ENCODE measurements around the gene TIMP3.

TIMP3 gene

DNA sequence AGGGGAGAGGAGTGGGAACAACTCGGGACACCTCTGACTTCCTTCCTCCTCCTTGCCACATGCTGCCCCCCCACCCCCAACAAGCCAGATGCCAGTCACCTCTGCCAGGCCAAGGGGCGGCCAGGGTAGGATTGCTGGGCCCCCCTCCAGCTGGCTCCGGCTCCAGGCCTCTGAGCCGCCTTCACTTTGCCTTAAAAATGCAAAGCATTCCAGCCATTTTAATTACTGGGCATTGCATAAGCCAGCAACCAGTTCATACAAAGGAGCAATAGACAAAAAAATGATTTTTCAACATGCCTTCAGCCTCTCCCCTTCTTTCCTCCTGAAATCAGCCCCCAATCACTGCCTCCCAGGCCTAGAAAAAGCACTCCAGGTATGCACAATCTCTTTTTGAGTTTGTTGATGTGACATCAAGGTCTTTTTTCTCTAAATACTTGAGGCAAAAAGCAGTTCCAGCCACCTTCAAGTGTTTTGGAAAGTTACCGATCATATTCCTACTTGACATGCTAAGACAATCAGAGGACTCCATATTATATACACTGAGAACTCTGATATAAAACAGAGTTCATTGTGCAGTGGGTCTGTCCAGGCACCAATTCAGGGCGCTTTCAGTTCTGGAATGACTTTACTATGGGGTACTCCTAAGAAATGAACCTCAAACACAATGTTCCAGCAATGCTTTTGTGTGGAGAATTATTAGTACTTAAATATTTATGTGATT, 12.4 kb upstream of the TIMP3 start:
- no peak for DNase-seq

DNA sequence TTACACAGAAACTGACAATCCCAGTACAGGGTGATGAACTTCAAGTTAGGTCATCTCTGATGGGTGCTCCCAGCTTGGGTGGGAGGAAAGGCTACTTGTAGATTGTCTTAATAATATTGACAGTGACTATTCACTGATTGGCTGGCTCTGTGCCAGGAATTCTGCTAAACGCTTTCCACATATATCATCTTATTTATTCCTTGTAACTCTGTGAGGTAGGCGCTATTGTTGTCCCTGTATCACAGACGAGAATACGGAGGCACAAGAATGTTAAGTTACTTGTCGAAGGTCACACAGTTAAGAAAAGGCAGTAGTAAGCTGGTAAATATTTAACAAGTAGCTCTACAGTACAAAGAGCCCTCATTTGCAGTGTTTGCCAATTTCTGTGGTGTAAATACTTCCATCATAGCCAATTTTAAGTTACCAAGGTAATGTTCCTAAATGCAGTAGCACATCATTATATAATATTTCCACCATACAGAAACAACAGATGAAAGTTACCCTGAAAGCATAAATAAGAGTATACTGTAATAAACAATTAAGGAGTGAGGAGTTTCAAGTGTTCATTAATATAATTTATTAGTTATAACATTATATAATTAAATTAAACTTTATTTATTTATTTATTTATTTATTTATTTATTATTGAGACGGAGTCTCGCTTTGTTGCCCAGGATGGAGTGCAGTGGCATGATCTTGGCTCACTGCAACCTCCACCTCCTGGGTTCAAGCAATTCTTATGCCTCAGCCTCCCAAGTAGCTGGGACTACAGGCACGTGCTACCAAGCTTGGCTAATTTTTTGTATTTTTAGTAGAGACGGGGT, 11.5 kb upstream of the TIMP3 start:
- DNase-seq: no peak

- no peak for DNase-seq
Observed at GRCh38 chr22:32791056-32791455, 10.4 kb upstream of the TIMP3 start.

DNA sequence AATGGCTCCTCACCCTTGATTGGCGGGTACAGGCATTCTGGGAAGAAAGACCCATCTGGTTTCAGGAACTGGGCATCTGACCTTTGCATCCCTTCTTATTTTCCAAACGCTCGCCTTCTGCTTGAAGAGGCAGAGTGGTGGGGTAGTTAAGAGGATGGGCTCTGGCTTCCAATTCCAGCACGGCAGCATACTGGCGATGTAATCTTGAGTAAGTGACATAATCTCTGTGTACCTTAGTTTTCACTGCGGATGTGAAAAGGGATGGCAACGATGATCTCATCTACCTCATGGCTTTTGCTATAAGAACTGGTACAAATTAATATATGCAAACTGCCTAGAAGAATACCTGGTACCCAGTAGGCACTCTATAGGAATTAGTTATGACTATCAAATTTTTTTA, 10.0 kb upstream of the TIMP3 start:
- DNase-seq: no peak

DNA sequence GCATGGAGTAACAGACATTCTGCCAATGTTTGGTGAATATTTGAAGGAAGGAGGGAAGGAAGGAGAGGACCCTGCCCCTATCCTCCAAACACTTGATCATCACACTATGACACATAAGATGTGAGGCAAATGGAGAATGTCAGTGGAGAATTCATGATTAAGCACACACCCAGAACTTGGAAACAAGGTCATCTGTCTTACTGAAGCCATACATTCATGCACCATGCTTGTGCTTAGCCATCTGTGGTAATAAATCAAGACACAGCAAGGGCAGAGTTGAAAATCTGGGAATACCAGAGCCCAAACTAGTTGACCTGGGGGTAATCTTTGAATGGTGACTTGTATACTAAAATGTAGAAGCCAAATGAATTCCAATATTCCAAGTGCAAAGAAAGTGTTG, 7.9 kb upstream of the TIMP3 start:
- DNase-seq: no peak

- no peak for DNase-seq
Observed at GRCh38 chr22:32794449-32795213, 6.9 kb upstream of the TIMP3 start.

DNA sequence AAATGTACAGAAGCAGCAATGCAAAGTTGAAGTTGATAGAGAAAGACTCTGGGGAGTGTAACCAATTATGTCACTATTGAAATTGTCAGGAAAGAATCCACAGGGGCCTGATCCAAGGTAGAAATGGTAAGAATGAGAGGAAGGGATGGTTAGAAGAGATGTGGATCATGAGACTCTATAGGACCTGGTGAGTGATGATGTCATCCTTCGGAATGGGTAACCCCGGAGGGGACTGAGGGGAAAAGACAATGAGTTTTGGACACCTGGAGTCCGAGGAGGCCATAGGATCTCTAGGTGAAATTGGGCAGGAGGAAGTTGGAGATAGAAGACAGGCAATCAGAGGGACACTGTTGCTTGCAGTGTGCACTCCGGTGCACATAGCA, 6.3 kb upstream of the TIMP3 start:
- no peak for DNase-seq

- peak; percentile 63 for DNase-seq
Observed at GRCh38 chr22:32796865-32797573, 4.5 kb upstream of the TIMP3 start.

DNA sequence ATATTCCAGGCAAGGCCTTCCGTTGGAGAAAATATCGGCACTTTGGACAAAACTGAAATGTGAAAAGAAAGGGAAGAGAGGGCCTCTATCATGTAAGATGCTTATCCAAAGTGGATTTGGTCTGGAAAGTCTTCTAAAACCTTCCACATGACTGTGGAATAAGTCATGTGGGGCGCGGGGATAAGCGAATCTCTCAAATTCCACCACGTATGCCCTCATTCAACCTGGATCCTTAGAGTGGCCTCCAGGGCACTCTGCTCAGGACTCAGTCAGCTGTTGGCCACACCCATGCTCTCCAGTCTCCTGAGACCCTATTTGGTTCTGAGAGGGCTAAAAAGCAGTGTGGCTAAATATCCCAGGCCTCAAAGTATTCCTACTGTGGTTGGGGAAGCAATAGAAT, 2.0 kb upstream of the TIMP3 start:
- no peak for DNase-seq

DNA sequence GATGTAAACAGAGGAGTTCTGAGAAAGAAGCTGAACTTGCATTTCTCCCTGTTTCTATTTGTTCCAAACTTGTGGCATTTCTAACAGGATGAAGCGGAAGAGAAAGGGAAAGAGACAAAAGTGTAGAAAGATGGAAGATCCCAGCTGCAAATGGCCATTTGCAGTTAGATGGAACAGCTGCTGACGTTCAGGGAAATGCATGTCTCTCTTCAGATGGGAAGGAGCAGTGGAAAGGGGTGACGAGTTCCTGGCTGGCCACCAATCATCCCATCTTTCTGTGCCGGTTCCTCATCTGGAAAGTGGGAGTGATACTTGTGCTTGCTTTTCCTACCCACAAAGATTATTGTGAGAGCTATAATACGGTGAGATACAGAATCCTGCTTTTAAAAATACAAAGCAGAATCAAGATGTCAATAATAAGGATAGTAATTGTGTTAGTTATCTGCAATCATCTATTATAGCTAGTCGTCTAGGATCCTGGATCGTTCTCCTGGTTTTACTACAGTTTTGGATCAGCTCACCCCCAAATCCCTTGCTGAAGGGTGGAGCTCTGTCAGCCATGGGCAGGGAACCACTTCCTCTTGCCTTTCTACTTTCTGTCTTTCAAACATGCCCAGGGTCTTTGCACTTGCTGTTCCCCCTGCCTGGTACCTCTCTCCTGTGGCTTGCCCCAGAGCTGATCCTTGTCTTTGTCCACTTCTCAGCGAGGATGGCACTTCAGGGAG, 1.2 kb upstream of the TIMP3 start:
- DNase-seq: no peak

DNA sequence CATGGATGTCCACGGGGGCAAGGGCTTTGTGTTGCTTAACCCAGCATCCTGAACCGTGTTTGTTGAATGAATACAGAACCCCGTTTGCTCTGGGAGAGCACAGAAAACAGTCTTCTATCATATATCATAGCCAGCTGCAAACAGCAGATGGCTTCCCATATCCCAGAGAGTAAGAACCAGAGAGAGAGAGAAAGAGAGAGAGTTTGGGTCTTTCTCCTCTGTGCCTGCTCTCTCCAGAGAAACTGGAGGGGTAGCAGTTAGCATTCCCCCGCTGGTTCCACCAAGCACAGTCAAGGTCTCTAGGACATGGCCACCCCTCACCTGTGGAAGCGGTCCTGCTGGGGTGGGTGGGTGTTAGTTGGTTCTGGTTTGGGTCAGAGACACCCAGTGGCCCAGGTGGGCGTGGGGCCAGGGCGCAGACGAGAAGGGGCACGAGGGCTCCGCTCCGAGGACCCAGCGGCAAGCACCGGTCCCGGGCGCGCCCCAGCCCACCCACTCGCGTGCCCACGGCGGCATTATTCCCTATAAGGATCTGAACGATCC, 440 bp upstream of the TIMP3 start:
- DNase-seq: no peak

GRCh38 chr22:32802237-32802765, 796 bp downstream of the TIMP3 start:
- no peak for DNase-seq

GRCh38 chr22:32803020-32803737, 1.7 kb downstream of the TIMP3 start:
- DNase-seq: no peak

DNA sequence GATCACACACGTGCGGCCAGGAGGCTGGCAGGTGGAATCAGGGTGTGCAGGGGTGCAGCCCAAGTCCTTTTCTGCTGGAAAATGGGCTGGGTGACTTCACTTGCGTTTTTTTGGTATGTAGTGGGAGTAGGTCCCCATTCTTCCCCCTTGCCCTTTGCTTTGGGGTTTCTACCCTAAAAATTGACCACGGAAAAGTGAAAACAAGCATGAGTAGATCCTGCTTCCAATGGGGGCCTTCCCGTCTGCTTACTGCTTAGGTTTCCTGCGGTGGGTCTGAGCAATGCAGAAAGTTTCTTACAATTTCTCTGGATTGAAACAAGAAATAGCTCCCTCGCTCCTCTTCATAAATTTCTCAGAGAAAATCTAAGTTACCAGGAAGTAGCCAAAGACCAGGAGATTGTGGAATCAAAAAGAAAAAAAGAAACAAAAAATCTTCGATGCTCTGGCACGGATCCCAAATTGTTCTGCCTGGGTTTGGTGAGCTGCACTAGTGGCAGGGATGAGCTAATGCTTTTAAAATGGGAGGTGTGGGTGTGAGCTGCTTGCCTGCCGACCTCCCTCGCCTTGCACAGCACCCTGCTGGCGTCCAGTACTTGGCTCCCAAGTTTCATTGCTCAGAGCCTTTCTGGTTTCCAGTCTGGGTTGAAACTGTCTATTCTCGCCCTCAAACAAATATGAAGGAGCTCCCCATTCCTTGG, 2.4 kb downstream of the TIMP3 start:
- no peak for DNase-seq

- no peak for DNase-seq
Observed at GRCh38 chr22:32804531-32805360, 3.2 kb downstream of the TIMP3 start.

GRCh38 chr22:32805361-32805881, 3.9 kb downstream of the TIMP3 start:
- DNase-seq: no peak

- no peak for DNase-seq
Observed at GRCh38 chr22:32806296-32806695, 4.8 kb downstream of the TIMP3 start.

DNA sequence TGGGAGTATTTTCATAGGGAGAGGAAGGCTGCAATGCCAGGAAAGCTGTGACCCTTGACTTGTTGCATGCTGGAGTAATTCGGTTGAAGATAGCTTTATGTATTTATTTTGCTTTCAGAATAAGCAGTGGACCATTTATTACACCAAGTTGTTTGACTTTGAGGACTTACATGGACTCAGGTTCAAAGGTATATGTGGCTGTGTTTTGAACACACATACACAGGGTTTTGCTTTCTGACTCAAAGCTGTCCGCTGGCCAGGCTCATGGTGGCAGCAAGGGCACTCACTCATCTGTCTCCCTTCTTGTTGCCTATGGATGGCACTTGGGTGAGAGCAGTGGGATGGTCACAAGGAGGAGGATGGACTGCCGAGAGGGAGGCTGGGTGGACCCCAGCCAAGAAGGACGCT, 6.5 kb downstream of the TIMP3 start:
- DNase-seq: no peak
